Psoas muscle (tissue), 8 donors: ENCODE results near the gene BHLHE40. TPM values are rescaled to one million over a fixed set of nuclear protein-coding genes. Genes with fewer than 3 reads are reported as not detected.

Source experiments
- ATAC-seq, 4 donors: fragments of 200-7000 bp; cut with Tn5 transposase; one replicate each; pipeline ENCODE4 v1.9.1; 2020; ENCODE audit warnings: moderate library complexity in 3 of 4, mild to moderate bottlenecking in 2 of 4
- DNase-seq, 2 donors: peaks; one replicate each; pipeline ENCODE4 v3.0.0-alpha.2; 2020
- H3K27ac ChIP-seq: fragments of 200-600 bp; one replicate; pipeline ENCODE4 v1.8.0; 2022
- H3K27me3 ChIP-seq, 3 donors: fragments of 200-600 bp in 1 of 3; one replicate each; pipeline versions ENCODE4 v1.6.1 to v1.8.0; 2013 to 2022; ENCODE audit warnings: low read length in 2 of 3, mild to moderate bottlenecking in 2 of 3, moderate library complexity in 1 of 3; ENCODE audit not compliant: insufficient read depth in 3 of 3
- H3K36me3 ChIP-seq, 2 donors: fragments of 200-600 bp in 1 of 2; one replicate each; pipeline versions ENCODE4 v1.6.1 to v1.8.0; 2013 to 2022; ENCODE audit warnings: low read depth in 1 of 2, mild to moderate bottlenecking in 1 of 2, moderate library complexity in 1 of 2; ENCODE audit not compliant: insufficient read depth in 1 of 2
- H3K4me1 ChIP-seq: fragments of 200-600 bp; one replicate; pipeline ENCODE4 v1.8.0; 2022
- H3K4me3 ChIP-seq: fragments of 200-600 bp; one replicate; pipeline ENCODE4 v1.8.0; 2022; ENCODE audit warnings: mild to moderate bottlenecking
- H3K9me3 ChIP-seq: fragments of 200-600 bp; one replicate; pipeline ENCODE4 v1.8.0; 2022
- CTCF ChIP-seq: fragments of 200-600 bp; IDR thresholded peaks from one replicate; pipeline ENCODE4 v1.8.0; 2022; ENCODE audit warnings: antibody characterized with exemption
- WGBS, 3 donors: extraction: QIAGEN DNeasy Blood & Tissue Kit; methylation state at CpG; one replicate each; pipeline versions ENCODE4 v1.1.6 to v1.1.7; 2013; 5-methylcytosine and 5-hydroxymethylcytosine counted together
- intact Hi-C, 2 donors: fragments of 100-400 bp; cut with DNase I; formaldehyde crosslinking; loops; one replicate each; pipeline versions ENCODE4 v1.11.0 to v1.14.2; 2022
- polyA plus RNA-seq, 3 donors: library from polyadenylated mRNA; stranded (reverse); fragments of 200-250 nt; gene quantifications; one replicate each; pipeline ENCODE4 v1.2.3, GENCODE V29; 2013
- total RNA-seq, 4 donors: library from RNA; stranded (reverse); fragmentation: NEBNext Ultra II Directional in 2 of 4; extraction: Animal tissue kit (Norgen Biotek cat#: 25700) in 2 of 4; gene quantifications; one replicate each; pipeline versions ENCODE4 v1.2.1 to v1.2.4, GENCODE V29; 2021 to 2023
- donor health status: healthy with polysubstance abuse.
- donor health status: DM: no; HTN: no; CAD: no; lungs with moderate emphysema.
- donor health status: Bipolar disorder and iron deficiency.
- donor health status: healthy.
- donor health status: DM: yes; HTN: yes; CAD: no.
- donor health status: DM: no; HTN: no; CAD: no.
- donor health status: DM: no; HTN: no; CAD: no.
- donor health status: DM: yes; HTN: yes; CAD: no.

BHLHE40 gene
- total and polyA plus RNA-seq, 7 donors = 16.7 to 143 (median 65.1) TPM

- H3K36me3 ChIP-seq = no peaks in the 10 kb centered on the region
- no peak overlapping the region for H3K4me3 ChIP-seq
- H3K4me1 ChIP-seq = no peaks in the 10 kb centered on the region
- no peaks in the 10 kb centered on the region for H3K9me3 ChIP-seq
- DNase-seq = no peak
- no peak for ATAC-seq
- intact Hi-C loops = no loop called here
- H3K27me3 ChIP-seq = no peaks in the 10 kb centered on the region
- H3K27ac ChIP-seq = no peak overlapping the region
- TF ChIP-seq CTCF = no peak
- 83 to 87% (median 86%) methylated on average over 6 of the region's 6 CpGs for WGBS, 3 donors
Observed at GRCh38 chr3:4936982-4937614, 42.1 kb upstream of the BHLHE40 start.

- Histone ChIP-seq H3K27me3 (no peaks in the 10 kb centered on the region), H3K36me3 (no peaks in the 10 kb centered on the region), H3K4me1 (no peaks in the 10 kb centered on the region), H3K4me3 (no peak overlapping the region), H3K9me3 (no peaks in the 10 kb centered on the region), H3K27ac (no peak overlapping the region)
- no peak for TF ChIP-seq CTCF
- no peak for DNase-seq
- WGBS, 3 donors = 81 to 95% (median 82%) methylated on average over 3 of the region's 3 CpGs
- intact Hi-C loops = no loop called here
- no peak for ATAC-seq
Observed at GRCh38 chr3:4938281-4938982, 40.8 kb upstream of the BHLHE40 start.

- DNase-seq (no peak), ATAC-seq (no peak)
- Histone ChIP-seq H3K9me3 (no peaks in the 10 kb centered on the region), H3K27me3 (no peaks in the 10 kb centered on the region), H3K36me3 (no peaks in the 10 kb centered on the region), H3K4me1 (no peaks in the 10 kb centered on the region), H3K4me3 (no peak overlapping the region), H3K27ac (no peak overlapping the region)
- intact Hi-C loops = no loop called here
- no peak for TF ChIP-seq CTCF
- 93 to 100% (median 94%) methylated on average over 3 of the region's 3 CpGs for WGBS, 3 donors
Observed at GRCh38 chr3:4939276-4939675, 40.0 kb upstream of the BHLHE40 start.

- intact Hi-C loops = no loop called here
- Histone ChIP-seq H3K36me3 (no peaks in the 10 kb centered on the region), H3K9me3 (no peaks in the 10 kb centered on the region), H3K4me1 (no peaks in the 10 kb centered on the region), H3K27me3 (no peaks in the 10 kb centered on the region), H3K27ac (no peak overlapping the region), H3K4me3 (no peak overlapping the region)
- WGBS, 3 donors = 96 to 97% (median 97%) methylated on average over 4 of the region's 4 CpGs
- DNase-seq (no peak), ATAC-seq (no peak)
- no peak for TF ChIP-seq CTCF
Observed at GRCh38 chr3:4940985-4941384, 38.3 kb upstream of the BHLHE40 start.
